ENCODE results near the gene SYNGR3. TPM values are rescaled to one million over a fixed set of nuclear protein-coding genes. Genes with fewer than 3 reads are reported as not detected.

Gene SYNGR3
- total and polyA plus RNA-seq, 2 of the 13 experiments (the other 11 are each of a cell fraction or from before 2014, with no cell fraction given) = 0.97 to 5.7 TPM

DNA sequence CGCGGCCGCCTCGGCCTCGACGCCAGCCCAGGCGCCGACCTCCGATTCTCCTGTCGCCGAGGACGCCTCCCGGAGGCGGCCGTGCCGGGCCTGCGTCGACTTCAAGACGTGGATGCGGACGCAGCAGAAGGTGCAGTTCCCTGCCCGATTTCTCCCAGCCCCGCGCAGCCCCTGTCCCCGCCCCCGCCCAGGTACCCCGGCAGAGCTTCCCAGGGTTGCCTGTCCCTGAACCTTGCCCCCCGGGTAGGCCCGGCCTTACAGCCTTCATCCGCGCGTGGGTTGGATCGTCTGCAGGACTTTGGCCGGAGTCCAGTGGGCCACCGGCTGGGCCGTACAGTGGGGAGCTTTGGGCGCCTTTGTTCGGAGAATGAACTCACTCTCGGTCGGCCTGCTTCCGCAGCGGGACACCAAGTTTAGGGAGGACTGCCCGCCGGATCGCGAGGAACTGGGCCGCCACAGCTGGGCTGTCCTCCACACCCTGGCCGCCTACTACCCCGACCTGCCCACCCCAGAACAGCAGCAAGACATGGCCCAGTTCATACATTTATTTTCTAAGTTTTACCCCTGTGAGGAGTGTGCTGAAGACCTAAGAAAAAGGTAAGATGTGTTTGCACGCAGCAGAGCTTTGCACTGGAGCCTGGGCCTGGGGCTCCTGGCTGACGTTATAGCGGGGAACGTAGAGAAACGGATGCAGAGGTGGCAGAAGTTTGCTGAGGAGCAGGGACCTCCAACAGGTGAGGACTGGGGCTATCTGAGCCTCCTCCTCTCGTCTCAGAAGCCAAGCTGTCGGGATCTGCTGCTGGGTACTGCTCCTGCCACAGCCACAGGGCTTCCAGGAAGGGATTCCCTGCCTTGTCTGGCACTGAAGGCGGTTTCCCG, 5.2 kb upstream of the SYNGR3 start (continued):
- TF ChIP-seq SKI (IDR thresholded peaks at IDR 0.05; ENCODE audit: partially characterized antibody) (no peak), YEATS2 (CRISPR knock-in tag; IDR thresholded peaks at IDR 0.05; ENCODE audit: borderline replicate concordance) (0 out of 2 replicates have a peak, but pooled peaks have one; percentile 7), PCBP1 (IDR thresholded peaks at IDR 0.05; ENCODE audit: borderline replicate concordance, low read depth, low read length) (0 out of 2 replicates have a peak, but pooled peaks have one; percentile 33), ZNF83 (CRISPR knock-in tag; IDR thresholded peaks at IDR 0.05; ENCODE audit: borderline replicate concordance) (peak; percentile 76; the same call in 1 of the 2 replicates), FOXK1 (CRISPR knock-in tag; IDR thresholded peaks at IDR 0.05; ENCODE audit: borderline replicate concordance, low read depth) (no peak), HNRNPL (IDR thresholded peaks at IDR 0.05; ENCODE audit: low read depth, low read length) (0 out of 2 replicates have a peak, but pooled peaks have one; percentile 54), POLR2A (IDR thresholded peaks at IDR 0.05; ENCODE audit: insufficient read depth in 1 of 2, low read depth in 2 of 2, low read length in 2 of 2) (peak in 1 of 2 experiments; percentile 5; a peak in 3 of 4 replicates), ZNF839 (CRISPR knock-in tag; IDR thresholded peaks at IDR 0.05; ENCODE audit: borderline replicate concordance) (0 out of 2 replicates have a peak, but pooled peaks have one; percentile 42), ZNF263 (CRISPR knock-in tag; IDR thresholded peaks at IDR 0.05) (peak; percentile 95), ZFX (CRISPR knock-in tag; IDR thresholded peaks at IDR 0.05; ENCODE audit: low read depth) (peak; percentile 71; the same call in 1 of the 2 replicates), SALL2 (CRISPR knock-in tag; IDR thresholded peaks at IDR 0.05) (0 out of 2 replicates have a peak, but pooled peaks have one; percentile 10), KLF12 (CRISPR knock-in tag; IDR thresholded peaks at IDR 0.05; ENCODE audit: borderline replicate concordance) (no peak), MAZ (IDR thresholded peaks at IDR 0.05; ENCODE audit: borderline replicate concordance, low read depth, low read length) (no peak), MAZ (CRISPR knock-in tag; IDR thresholded peaks at IDR 0.05; ENCODE audit: low read depth) (0 out of 2 replicates have a peak, but pooled peaks have one; percentile 11), JUN (CRISPR knock-in tag; IDR thresholded peaks at IDR 0.05) (peak; percentile 38; the same call in 1 of the 2 replicates), ZSCAN20 (CRISPR knock-in tag; IDR thresholded peaks at IDR 0.05; ENCODE audit: borderline replicate concordance) (no peak), ZNF724P (CRISPR knock-in tag; IDR thresholded peaks at IDR 0.05; ENCODE audit: borderline replicate concordance) (no peak), MEIS1 (CRISPR knock-in tag; IDR thresholded peaks at IDR 0.05; ENCODE audit: borderline replicate concordance) (0 out of 2 replicates have a peak, but pooled peaks have one; percentile 64), SPEN (CRISPR knock-in tag; IDR thresholded peaks at IDR 0.05; ENCODE audit: low read depth) (peak; percentile 13; the same call in 1 of the 2 replicates), PCBP2 (optimal IDR thresholded peaks at IDR 0.05; ENCODE audit: low read depth, low read length, poor library complexity, severe bottlenecking) (no peak), RORA (CRISPR knock-in tag; IDR thresholded peaks at IDR 0.05) (0 out of 2 replicates have a peak, but pooled peaks have one; percentile 20), IKZF4 (CRISPR knock-in tag; IDR thresholded peaks at IDR 0.05; ENCODE audit: borderline replicate concordance, low read depth, not compliant biosample characterization) (peak; percentile 16), DMAP1 (CRISPR knock-in tag; IDR thresholded peaks at IDR 0.05) (peak; percentile 50; the same call in 1 of the 2 replicates), SALL1 (CRISPR knock-in tag; IDR thresholded peaks at IDR 0.05) (peak; percentile 36; the same call in 1 of the 2 replicates), TAF1 (CRISPR knock-in tag; IDR thresholded peaks at IDR 0.05) (peak; percentile 29; the same call in 1 of the 2 replicates)
- TF ChIP-seq, protein P1, sequence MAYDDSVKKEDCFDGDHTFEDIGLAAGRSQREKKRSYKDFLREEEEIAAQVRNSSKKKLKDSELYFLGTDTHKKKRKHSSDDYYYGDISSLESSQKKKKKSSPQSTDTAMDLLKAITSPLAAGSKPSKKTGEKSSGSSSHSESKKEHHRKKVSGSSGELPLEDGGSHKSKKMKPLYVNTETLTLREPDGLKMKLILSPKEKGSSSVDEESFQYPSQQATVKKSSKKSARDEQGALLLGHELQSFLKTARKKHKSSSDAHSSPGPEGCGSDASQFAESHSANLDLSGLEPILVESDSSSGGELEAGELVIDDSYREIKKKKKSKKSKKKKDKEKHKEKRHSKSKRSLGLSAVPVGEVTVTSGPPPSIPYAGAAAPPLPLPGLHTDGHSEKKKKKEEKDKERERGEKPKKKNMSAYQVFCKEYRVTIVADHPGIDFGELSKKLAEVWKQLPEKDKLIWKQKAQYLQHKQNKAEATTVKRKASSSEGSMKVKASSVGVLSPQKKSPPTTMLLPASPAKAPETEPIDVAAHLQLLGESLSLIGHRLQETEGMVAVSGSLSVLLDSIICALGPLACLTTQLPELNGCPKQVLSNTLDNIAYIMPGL (CRISPR knock-in tag; IDR thresholded peaks at IDR 0.05; ENCODE audit: borderline replicate concordance in 1 of 2, low read depth in 1 of 2) = 0 out of 4 replicates have a peak, but pooled peaks of 1 of the 2 experiments have one; percentile 3
- TF ChIP-seq, protein P2, sequence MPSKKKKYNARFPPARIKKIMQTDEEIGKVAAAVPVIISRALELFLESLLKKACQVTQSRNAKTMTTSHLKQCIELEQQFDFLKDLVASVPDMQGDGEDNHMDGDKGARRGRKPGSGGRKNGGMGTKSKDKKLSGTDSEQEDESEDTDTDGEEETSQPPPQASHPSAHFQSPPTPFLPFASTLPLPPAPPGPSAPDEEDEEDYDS (CRISPR knock-in tag; IDR thresholded peaks at IDR 0.05) = no peak

Data from HepG2 (cell line).